Loucy (cell line): ENCODE data around the gene SLC9A1.
"Not testable (repeated sequence)": the region's sequence is repeated elsewhere in the genome, so short reads cannot be mapped to it uniquely, and the experiment has no call there.

ENCODE experiments used
- H2AFZ ChIP-seq: fragments of 200-600 bp; sonication (generic); 2 replicates; pipeline ENCODE4 v1.6.0; 2016; ENCODE audit warnings: antibody characterized with exemption, mild to moderate bottlenecking, low read length, moderate library complexity
- H3F3A ChIP-seq: fragments of 200-600 bp; 2 replicates; pipeline ENCODE4 v1.6.0; 2016; ENCODE audit warnings: antibody characterized with exemption, low read depth, mild to moderate bottlenecking
- H3K27me3 ChIP-seq: fragments of 200-600 bp; sonication (generic); 2 replicates; pipeline ENCODE4 v1.6.1; 2014; ENCODE audit warnings: low read length, mild to moderate bottlenecking; ENCODE audit not compliant: insufficient read depth, poor library complexity, severe bottlenecking
- H3K36me3 ChIP-seq: fragments of 200-600 bp; sonication (generic); 2 replicates; pipeline ENCODE4 v1.6.1; 2016; ENCODE audit warnings: low read length; ENCODE audit not compliant: insufficient read depth
- H3K4me1 ChIP-seq: fragments of 200-600 bp; sonication (generic); 2 replicates; pipeline ENCODE4 v1.5.1; 2014; ENCODE audit warnings: low read length, mild to moderate bottlenecking; ENCODE audit not compliant: insufficient read depth, poor library complexity, severe bottlenecking
- H3K4me2 ChIP-seq: fragments of 200-600 bp; sonication (generic); 2 replicates; pipeline ENCODE4 v1.6.0; 2014; ENCODE audit warnings: antibody characterized with exemption, low read length, low read depth, mild to moderate bottlenecking; ENCODE audit not compliant: poor library complexity, severe bottlenecking
- H3K4me3 ChIP-seq: fragments of 200-600 bp; sonication (generic); 2 replicates; pipeline ENCODE4 v1.5.1; 2014; ENCODE audit warnings: low read length, mild to moderate bottlenecking, mixed read lengths; ENCODE audit not compliant: poor library complexity, severe bottlenecking
- H3K79me2 ChIP-seq: fragments of 200-600 bp; sonication (generic); 2 replicates; pipeline ENCODE4 v1.6.1; 2014; ENCODE audit warnings: low read length; ENCODE audit not compliant: insufficient read depth
- H3K9ac ChIP-seq: fragments of 200-600 bp; sonication (generic); 2 replicates; pipeline ENCODE4 v1.6.0; 2014; ENCODE audit warnings: mild to moderate bottlenecking, low read depth, low read length, moderate library complexity; ENCODE audit not compliant: poor library complexity, severe bottlenecking
- H3K9me2 ChIP-seq: fragments of 200-600 bp; sonication (generic); replicated peaks from 2 replicates; pipeline ENCODE4 v1.6.1; 2016; ENCODE audit warnings: low read depth, low read length, mixed read lengths
- H3K9me3 ChIP-seq: fragments of 200-600 bp; sonication (generic); 2 replicates; pipeline ENCODE4 v1.6.1; 2014; ENCODE audit warnings: mild to moderate bottlenecking, antibody characterized with exemption, low read length, low read depth; ENCODE audit not compliant: insufficient read depth
- H4K20me1 ChIP-seq: fragments of 200-600 bp; sonication (generic); 2 replicates; pipeline ENCODE4 v1.6.0; 2014; ENCODE audit warnings: antibody characterized with exemption, low read length, mild to moderate bottlenecking; ENCODE audit not compliant: insufficient read depth, poor library complexity, severe bottlenecking
- EZH2phosphoT487 ChIP-seq: fragments of 200-600 bp; IDR thresholded peaks from 2 replicates; pipeline ENCODE4 v1.6.1; 2018; ENCODE audit warnings: antibody characterized with exemption, mild to moderate bottlenecking, moderate library complexity, borderline replicate concordance
- TF ChIP-seq, protein P1 (sequence below): fragments of 200-600 bp; sonication (generic); conservative IDR thresholded peaks from 2 replicates; pipeline ENCODE4 v1.5.1; 2014; ENCODE audit warnings: mild to moderate bottlenecking, antibody characterized with exemption, low read length

SLC9A1 gene

DNA sequence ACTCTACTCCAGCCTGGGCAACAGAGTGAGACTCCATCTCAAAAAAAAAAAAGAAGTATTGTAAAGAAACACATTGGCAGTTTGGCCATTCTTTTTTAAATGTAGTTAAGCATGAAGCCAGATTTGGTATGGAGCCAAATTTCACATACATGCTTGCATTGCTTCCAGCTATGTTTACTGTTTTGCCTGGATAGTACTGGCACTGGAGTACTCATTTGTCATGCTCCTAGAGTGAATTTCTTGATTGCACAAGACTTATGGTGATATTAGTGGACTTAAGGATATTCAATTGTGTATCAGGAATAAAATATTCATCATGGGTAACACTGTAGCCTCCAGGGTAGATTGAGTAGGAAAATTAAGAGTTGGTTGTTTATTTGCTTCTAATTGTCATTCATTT lies 24.5 kb upstream of the SLC9A1 start:
- H4K20me1 ChIP-seq, result no peaks in the 10 kb centered on the region
- no peaks in the 10 kb centered on the region for H3F3A ChIP-seq
- no peaks in the 10 kb centered on the region for H3K36me3 ChIP-seq
- no peak overlapping the region for H3K4me2 ChIP-seq
- no peak overlapping the region for H3K9ac ChIP-seq
- no peak overlapping the region for H2AFZ ChIP-seq
- no peaks in the 10 kb centered on the region for H3K9me2 ChIP-seq
- no peaks in the 10 kb centered on the region for H3K27me3 ChIP-seq
- H3K4me1 ChIP-seq, result no peaks in the 10 kb centered on the region
- peaks cover 8% of the 10 kb centered on the region; the same call in 1 of the 2 replicates for H3K9me3 ChIP-seq
- no peaks in the 10 kb centered on the region for H3K79me2 ChIP-seq
- no peak for TF ChIP-seq EZH2phosphoT487
- TF ChIP-seq, protein P1, sequence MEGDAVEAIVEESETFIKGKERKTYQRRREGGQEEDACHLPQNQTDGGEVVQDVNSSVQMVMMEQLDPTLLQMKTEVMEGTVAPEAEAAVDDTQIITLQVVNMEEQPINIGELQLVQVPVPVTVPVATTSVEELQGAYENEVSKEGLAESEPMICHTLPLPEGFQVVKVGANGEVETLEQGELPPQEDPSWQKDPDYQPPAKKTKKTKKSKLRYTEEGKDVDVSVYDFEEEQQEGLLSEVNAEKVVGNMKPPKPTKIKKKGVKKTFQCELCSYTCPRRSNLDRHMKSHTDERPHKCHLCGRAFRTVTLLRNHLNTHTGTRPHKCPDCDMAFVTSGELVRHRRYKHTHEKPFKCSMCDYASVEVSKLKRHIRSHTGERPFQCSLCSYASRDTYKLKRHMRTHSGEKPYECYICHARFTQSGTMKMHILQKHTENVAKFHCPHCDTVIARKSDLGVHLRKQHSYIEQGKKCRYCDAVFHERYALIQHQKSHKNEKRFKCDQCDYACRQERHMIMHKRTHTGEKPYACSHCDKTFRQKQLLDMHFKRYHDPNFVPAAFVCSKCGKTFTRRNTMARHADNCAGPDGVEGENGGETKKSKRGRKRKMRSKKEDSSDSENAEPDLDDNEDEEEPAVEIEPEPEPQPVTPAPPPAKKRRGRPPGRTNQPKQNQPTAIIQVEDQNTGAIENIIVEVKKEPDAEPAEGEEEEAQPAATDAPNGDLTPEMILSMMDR, result no peak
- H3K4me3 ChIP-seq, result no peak overlapping the region

DNA sequence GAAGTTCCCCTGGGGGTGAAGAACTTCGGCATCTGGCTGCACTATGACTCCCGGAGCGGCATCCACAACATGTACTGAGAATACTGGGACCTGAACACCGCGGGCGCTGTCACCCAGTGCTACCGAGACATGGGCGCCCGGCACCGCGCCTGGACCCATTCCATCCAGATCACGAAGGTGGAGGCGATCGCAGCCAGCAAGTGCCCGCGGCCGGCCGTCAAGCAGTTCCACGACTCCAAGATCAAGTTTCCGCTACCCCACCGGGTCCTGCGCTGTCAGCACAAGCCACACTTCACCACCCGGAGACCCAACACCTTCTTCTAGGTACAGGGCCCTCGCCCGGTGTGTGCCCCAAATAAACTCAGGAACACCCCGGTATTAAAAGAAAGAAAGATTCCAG lies 22.0 kb upstream of the SLC9A1 start:
- Histone ChIP-seq H3F3A (no peaks in the 10 kb centered on the region), H3K9me2 (no peaks in the 10 kb centered on the region), H3K79me2 (no peaks in the 10 kb centered on the region), H3K4me1 (no peaks in the 10 kb centered on the region), H3K27me3 (no peaks in the 10 kb centered on the region), H3K4me2 (no peak overlapping the region), H3K36me3 (no peaks in the 10 kb centered on the region), H3K9ac (no peak overlapping the region), H3K4me3 (no peak overlapping the region), H3K9me3 (0 out of 2 replicates have a peak, but pooled peaks cover 5% of the 10 kb centered on the region), H2AFZ (no peak overlapping the region), H4K20me1 (no peaks in the 10 kb centered on the region)
- TF ChIP-seq, protein P1, result no peak
- no peak for TF ChIP-seq EZH2phosphoT487

DNA sequence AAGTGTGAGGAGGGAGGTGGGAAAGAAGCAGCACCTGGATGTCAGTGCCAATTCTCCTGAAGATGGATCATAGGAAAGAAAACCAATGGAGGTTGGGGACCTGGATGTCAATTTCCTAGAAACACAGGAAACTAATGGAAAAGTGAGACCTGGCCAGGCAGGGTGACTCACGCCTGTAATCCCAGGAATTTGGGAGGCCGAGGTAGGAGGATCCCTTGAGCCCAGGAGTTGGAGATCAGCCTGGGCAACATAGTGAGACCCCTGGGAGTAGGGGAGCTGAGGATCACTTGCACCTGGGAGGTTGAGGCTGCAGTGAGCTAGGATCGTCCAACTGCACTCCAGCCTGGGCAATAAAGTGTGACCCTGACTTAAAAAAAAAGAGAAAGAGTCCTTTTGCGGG lies 21.4 kb upstream of the SLC9A1 start:
- Histone ChIP-seq H3K36me3 (no peaks in the 10 kb centered on the region), H3K79me2 (no peaks in the 10 kb centered on the region), H3K27me3 (no peaks in the 10 kb centered on the region), H3K9ac (no peak overlapping the region), H3K4me1 (no peaks in the 10 kb centered on the region), H3K4me2 (no peak overlapping the region), H3K4me3 (no peak overlapping the region), H4K20me1 (no peaks in the 10 kb centered on the region), H3K9me2 (no peaks in the 10 kb centered on the region), H3K9me3 (0 out of 2 replicates have a peak, but pooled peaks cover 5% of the 10 kb centered on the region), H2AFZ (no peak overlapping the region), H3F3A (no peaks in the 10 kb centered on the region)
- TF ChIP-seq EZH2phosphoT487, result no peak
- TF ChIP-seq, protein P1, result no peak

DNA sequence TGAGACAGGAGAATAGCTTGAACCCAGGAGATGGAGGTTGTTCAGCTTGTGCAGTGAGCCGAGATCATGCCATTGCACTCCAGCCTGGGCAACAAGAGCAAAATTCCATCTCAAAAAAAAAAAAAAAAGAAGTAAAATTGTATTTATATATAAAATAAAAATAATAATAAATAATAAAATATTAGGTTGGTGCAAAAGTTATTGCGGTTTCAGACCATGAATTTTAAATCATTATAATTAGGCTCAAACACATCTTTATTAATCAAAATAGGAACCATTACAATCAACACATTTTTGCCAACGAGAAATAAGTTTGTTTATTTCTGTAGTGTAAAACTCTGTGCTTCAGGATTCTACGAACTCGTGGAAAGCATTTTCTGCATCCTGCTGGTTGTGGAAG lies 18.1 kb upstream of the SLC9A1 start:
- H3K9me2 ChIP-seq, H3K27me3 ChIP-seq, H3K4me3 ChIP-seq, H2AFZ ChIP-seq, H4K20me1 ChIP-seq, H3K79me2 ChIP-seq, H3K9me3 ChIP-seq, H3K9ac ChIP-seq, H3F3A ChIP-seq, H3K36me3 ChIP-seq, H3K4me1 ChIP-seq, H3K4me2 ChIP-seq: not testable (repeated sequence)
